ENCODE measurements around the gene TEX19. TPM values are rescaled to one million over a fixed set of nuclear protein-coding genes. Genes with fewer than 3 reads are reported as not detected.
A peak's percentile ranks its signal among the peaks of the same experiment; 100 is the strongest.

Gene TEX19
- total and polyA plus RNA-seq, 2 of the 4 experiments (the other 2 are of a cell fraction), result under 0.01 to 0.03 TPM

DNA sequence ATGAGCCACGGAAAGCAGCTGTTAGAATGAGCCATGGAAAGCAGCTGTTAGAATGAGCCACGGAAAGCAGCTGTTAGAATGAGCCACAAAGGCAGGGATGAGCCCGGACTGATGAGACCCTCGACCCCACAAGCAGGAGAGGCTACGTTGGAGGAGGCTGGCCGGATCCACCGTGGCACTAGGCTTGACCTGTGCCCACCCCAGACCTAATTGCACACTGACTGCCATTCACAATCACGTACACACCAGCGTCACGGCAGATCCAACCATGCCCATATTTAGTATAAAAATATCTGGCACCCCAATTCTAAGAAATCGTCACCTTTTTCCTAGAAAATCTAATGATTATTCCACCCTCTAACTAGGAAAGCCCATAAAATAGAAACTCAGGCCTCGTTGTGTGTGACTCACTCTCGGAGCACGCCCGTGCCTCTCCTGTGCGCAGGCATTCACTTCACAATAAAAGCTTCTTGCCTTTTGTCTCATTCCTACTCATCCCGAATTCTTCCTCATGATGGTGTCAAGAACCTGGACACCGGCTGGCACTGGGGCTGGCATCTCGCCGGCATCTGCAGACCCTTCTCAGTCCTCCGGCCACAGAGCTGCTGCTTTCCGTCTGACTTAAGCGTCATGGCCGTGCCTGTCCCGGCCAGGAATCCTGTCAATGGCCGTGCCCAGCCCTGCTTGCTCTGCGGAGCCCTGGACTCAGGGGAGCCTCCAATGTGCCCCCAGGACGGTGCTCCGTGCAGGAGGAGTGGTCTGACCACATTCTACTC lies 20.0 kb upstream of the TEX19 start:
- H3K9me1 ChIP-seq (ENCODE audit: insufficient read depth, low read length), result peaks cover 7% of the 10 kb centered on the region
- H3K4me2 ChIP-seq (ENCODE audit: low read depth, low read length), result peak overlapping the region; percentile 48
- peak overlapping the region; percentile 19 for H3K18ac ChIP-seq (ENCODE audit: low read depth, low read length)
- no peaks in the 10 kb centered on the region for H3K79me1 ChIP-seq (ENCODE audit: low read depth in 1 of 2, low read length in 2 of 2)
- peak overlapping the region; percentile 11; the same call in 1 of the 2 replicates for H3K9ac ChIP-seq (ENCODE audit: low read depth, low read length)
- ChIA-PET POLR2A (ENCODE audit: unreplicated experiment) (interaction anchor here (0.6 kb wide), 1 partner anchor 24 kb away, joined by 3 read pairs; no protein-coding TSS in a partner anchor), CTCF (interaction anchor here (0.7 kb wide), 1 partner anchor 14 kb away, joined by 3 read pairs; no protein-coding TSS in a partner anchor)
- H3K4me1 ChIP-seq (ENCODE audit: control insufficient read depth, insufficient read depth, low read length), result peaks cover 18% of the 10 kb centered on the region
- H3K14ac ChIP-seq (replicated peaks; ENCODE audit: low read depth, low read length), result peak overlapping the region; percentile 82
- H2AK9ac ChIP-seq (replicated peaks; ENCODE audit: low read depth, low read length, poor library complexity), result peak overlapping the region; percentile 94
- H3K4me3 ChIP-seq (ENCODE audit: insufficient read depth, low read depth, low read length), result no peak overlapping the region
- peak overlapping the region; percentile 91 for H3K4ac ChIP-seq (ENCODE audit: low read depth, low read length)
- intact Hi-C loops (cut with micrococcal nuclease), result no loop called here
- TF ChIP-seq MAFK (IDR thresholded peaks at IDR 0.05; ENCODE audit: low read depth, low read length) (no peak), SMC3 (IDR thresholded peaks at IDR 0.05; ENCODE audit: low read depth, low read length) (no peak), MXI1 (IDR thresholded peaks at IDR 0.05; ENCODE audit: borderline replicate concordance, low read depth, low read length) (no peak), BHLHE40 (IDR thresholded peaks at IDR 0.05; ENCODE audit: low read depth, low read length) (peak; percentile 91), CHD1 (IDR thresholded peaks at IDR 0.05; ENCODE audit: low read depth, low read length) (no peak), MAZ (IDR thresholded peaks at IDR 0.05; ENCODE audit: borderline replicate concordance, low read depth, low read length) (no peak), RFX5 (IDR thresholded peaks at IDR 0.05; ENCODE audit: low read depth, low read length) (no peak), NFE2L2 (IDR thresholded peaks at IDR 0.05; ENCODE audit: low read depth, low read length) (no peak), FOS (IDR thresholded peaks at IDR 0.05; ENCODE audit: low read depth, low read length) (peak; percentile 49; the same call in 1 of the 2 replicates), CEBPB (IDR thresholded peaks at IDR 0.05; ENCODE audit: low read depth, low read length) (no peak)
- TF ChIP-seq, protein P1, sequence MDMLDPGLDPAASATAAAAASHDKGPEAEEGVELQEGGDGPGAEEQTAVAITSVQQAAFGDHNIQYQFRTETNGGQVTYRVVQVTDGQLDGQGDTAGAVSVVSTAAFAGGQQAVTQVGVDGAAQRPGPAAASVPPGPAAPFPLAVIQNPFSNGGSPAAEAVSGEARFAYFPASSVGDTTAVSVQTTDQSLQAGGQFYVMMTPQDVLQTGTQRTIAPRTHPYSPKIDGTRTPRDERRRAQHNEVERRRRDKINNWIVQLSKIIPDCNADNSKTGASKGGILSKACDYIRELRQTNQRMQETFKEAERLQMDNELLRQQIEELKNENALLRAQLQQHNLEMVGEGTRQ (IDR thresholded peaks at IDR 0.05; ENCODE audit: low read depth, low read length), result no peak
- H3K36me3 ChIP-seq (ENCODE audit: control insufficient read depth, insufficient read depth, low read length), result no peaks in the 10 kb centered on the region
- H4K20me1 ChIP-seq (ENCODE audit: insufficient read depth, low read length), result no peaks in the 10 kb centered on the region
- peak overlapping the region; percentile 56 for H3K27ac ChIP-seq (ENCODE audit: insufficient read depth, low read length)
- in situ Hi-C loops (cut with MboI; ENCODE audit: low sequenced_read_pairs), result no loop called here
- BruUV-seq (replicated peaks), result no TSS peak
- peak overlapping the region; percentile 61 for H2BK5ac ChIP-seq (ENCODE audit: low read depth, low read length, poor library complexity, severe bottlenecking)
- peak overlapping the region; percentile 96; the same call in 2 of the 3 replicates for H2BK15ac ChIP-seq (ENCODE audit: low read depth, low read length)
- H4K8ac ChIP-seq (ENCODE audit: low read depth in 2 of 2, low read length in 2 of 2), result peak overlapping the region; percentile 61 to 91; a peak in 3 of 4 replicates
- peak overlapping the region; percentile 96 for H2AFZ ChIP-seq (replicated peaks; ENCODE audit: low read length, poor library complexity)
- DNase-seq, result peak; percentile 71
- peak; percentile 86 for ATAC-seq (ENCODE audit: low read depth)
- peak overlapping the region; percentile 61 for H3K23ac ChIP-seq (ENCODE audit: low read depth, low read length)
- H2AK5ac ChIP-seq (ENCODE audit: low read depth, low read length), result peak overlapping the region; percentile 98
- peak overlapping the region; percentile 89 for H2BK20ac ChIP-seq (ENCODE audit: low read depth, low read length)
- WGBS, 2 experiments (ENCODE audit: extremely low coverage in 2 of 2, insufficient read length in 1 of 2), result 46% methylated on average over 9 of the region's 29 CpGs; no CpG with 5 or more reads in 1 of the 2 experiments
- dilution Hi-C loops (cut with HindIII; ENCODE audit: low sequenced_read_pairs, unreplicated experiment), result no loop called here
- peak overlapping the region; percentile 47; the same call in 1 of the 2 replicates for H4K5ac ChIP-seq (ENCODE audit: low read depth, low read length)
- peak overlapping the region; percentile 90 for H4K91ac ChIP-seq (ENCODE audit: insufficient read depth, low read depth, low read length)
- H3K27me3 ChIP-seq (ENCODE audit: control insufficient read depth, insufficient read depth, low read length), result peaks cover 4% of the 10 kb centered on the region
- H3K9me3 ChIP-seq (ENCODE audit: control insufficient read depth, insufficient read depth, low read length), result no peaks in the 10 kb centered on the region
- H3K56ac ChIP-seq (ENCODE audit: extremely low read depth, insufficient read depth, low read length), result no peak overlapping the region
- peak overlapping the region; percentile 92 for H2BK120ac ChIP-seq (ENCODE audit: low read depth, low read length)

All from IMR-90 (cell line).